Stimulated activated CD8-positive, alpha-beta memory T cell treated with anti-CD3 and anti-CD28 coated beads, Interleukin-7, amount 100 ng/mL, for 48 hours (primary cell): ENCODE data around the gene SYTL2.

ENCODE experiments used
- DNase-seq, 2 donors: peaks; one replicate each; pipeline ENCODE4 v3.0.0-alpha.2; 2020; ENCODE audit warnings: low read depth in 1 of 2; ENCODE audit errors: extremely low read depth in 1 of 2

SYTL2 gene

GRCh38 chr11:85764796-85765195 is 46.1 kb downstream of the SYTL2 start:
- no peak for DNase-seq

DNA sequence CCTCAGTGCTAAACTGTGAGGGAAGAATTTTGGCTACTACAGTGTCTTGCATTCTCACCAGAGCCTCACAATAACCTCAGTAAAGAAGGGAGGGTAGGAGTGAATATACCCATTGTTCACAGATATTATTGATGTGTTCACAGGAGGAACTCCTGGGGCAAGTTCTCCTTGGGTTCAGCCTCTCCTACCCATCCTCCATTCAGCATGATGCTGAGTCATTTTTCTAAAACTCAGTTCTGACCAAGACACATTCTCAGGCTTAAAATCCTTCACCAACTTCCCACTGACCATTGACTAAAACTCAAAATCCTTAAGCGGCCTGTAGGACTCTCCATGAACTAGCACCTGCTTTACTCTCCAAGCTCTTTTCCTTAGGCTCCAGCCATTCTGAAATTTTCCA is 48.7 kb downstream of the SYTL2 start:
- no peak for DNase-seq

- DNase-seq, result no peak
These were observed 51.0 kb downstream of the SYTL2 start for GRCh38 chr11:85759915-85760314.

DNA sequence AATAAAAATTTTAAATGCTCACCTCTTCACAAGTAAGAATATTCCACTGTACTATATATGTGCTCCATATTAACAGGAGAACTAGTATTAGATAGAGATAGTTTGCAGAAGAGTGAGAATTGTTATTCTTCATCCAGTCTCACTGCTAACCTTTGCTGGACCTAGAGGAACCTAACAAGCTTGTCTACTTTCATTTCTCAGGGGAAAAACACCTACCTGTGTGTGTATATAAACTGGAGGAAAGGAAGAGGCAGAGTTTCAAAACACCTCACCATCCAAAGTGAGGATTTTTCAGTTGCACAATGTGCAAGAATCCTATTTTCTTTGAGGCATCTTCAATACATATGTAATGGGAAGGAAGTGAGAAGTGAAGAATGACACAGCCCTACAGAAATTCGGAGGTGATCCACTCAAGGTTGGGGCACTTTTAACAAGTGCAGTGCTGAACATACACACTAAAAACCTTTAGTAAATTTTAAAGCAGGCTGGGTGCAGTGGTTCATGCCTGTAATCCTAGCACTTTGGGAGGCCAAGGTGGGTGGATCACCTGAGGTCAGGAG is 52.4 kb downstream of the SYTL2 start:
- no peak for DNase-seq

- no peak for DNase-seq
These were observed 52.9 kb downstream of the SYTL2 start for GRCh38 chr11:85758026-85758425.

GRCh38 chr11:85756401-85757200 is 54.3 kb downstream of the SYTL2 start:
- no peak for DNase-seq

- no peak for DNase-seq
These were observed 55.2 kb downstream of the SYTL2 start for GRCh38 chr11:85755701-85756100.

GRCh38 chr11:85755285-85755684 is 55.7 kb downstream of the SYTL2 start:
- DNase-seq, result no peak

GRCh38 chr11:85752890-85753581 is 57.9 kb downstream of the SYTL2 start:
- DNase-seq, result peak; percentile 62 to 91

DNA sequence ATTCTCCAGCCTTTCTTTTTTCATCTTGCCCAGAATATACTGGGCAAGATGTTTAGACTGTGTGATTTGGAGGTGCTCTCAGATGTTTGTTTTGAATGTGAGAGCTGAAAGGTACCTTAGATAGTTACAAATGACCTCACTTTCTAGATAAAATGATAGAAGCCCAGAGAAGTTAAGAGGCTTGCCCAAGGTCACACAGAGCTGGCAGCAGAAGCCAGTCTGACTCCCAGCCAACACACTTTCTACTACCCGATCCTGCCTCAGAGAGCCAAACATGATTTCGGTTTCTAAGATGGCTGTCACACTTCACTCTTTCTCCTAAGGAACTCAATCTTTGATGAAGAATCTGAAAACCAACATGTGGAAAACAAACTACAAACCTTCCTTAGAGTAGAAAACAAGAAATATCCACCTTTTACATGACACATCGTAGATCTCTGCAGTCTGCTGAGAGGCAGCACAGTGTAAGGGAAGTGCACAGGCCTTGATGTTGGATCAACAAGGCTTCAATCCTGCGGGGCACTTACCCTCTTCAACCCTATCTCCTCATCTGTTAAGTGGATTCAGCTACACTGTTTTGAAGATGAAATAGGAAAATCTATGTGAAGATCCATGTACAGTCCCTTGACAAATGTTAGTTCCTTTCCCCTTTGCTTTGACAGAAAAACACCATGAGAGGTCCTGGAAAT is 58.6 kb downstream of the SYTL2 start:
- no peak for DNase-seq

- DNase-seq, result no peak
These were observed 59.2 kb downstream of the SYTL2 start for GRCh38 chr11:85751724-85752123.

DNA sequence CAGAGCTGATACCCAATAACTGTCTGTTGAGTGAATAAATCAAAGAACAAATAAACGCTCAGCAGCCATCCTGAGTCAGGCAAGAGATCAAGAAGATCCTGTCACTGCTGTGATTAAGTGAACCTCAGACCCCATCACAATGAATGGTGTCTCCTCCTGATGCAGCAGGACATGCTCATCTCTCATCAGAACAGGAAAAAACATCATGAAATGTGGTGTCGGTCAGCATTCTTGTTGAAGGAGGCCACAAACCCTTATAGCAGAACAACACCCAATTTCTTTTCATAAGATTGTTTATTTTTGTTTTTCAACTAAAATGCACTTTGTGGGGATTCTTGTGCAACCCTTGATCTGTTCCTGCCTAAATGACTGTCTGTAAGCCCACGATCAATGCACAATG is 60.3 kb downstream of the SYTL2 start:
- no peak for DNase-seq

DNA sequence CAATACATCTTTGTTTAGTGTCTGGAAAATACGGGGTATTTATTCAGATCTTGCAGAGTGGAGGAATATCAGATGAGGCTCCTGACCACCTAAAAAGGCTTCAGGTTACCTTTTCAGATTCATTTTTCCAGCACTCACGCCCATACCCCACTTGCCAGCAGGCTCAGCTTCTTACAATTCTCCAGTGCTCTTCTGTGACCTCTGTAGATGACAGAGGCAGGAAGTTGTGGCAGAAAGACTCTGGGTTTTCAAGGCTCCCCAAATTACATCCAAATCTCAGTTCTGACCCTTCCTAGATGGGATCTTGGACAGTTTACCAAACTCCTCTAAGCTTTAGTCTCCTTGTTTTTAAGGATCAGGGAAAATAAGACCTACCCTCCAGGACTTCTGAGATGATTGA is 61.1 kb downstream of the SYTL2 start:
- no peak for DNase-seq

GRCh38 chr11:85749287-85749834 is 61.6 kb downstream of the SYTL2 start:
- no peak for DNase-seq

DNA sequence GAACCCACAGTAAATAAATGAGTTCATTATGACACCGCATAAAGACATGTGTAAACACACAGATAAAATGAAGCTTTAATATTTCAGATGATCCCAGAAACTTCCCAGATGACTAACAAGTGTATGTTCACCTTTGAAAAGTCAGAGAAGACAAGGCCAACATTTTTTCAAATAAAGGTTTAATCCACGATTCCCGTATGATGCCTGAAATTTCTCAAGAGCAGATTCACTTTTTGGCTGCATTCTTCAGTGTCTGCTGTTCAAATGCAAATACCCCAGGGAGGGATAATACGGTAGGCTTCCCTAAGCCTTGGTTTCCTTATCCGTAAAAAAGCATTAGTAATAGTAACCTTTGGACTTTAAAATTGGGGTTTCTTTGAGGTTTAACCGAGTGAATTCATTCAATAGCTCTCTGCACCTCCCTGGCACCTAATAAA is 62.5 kb downstream of the SYTL2 start:
- DNase-seq, result no peak

DNA sequence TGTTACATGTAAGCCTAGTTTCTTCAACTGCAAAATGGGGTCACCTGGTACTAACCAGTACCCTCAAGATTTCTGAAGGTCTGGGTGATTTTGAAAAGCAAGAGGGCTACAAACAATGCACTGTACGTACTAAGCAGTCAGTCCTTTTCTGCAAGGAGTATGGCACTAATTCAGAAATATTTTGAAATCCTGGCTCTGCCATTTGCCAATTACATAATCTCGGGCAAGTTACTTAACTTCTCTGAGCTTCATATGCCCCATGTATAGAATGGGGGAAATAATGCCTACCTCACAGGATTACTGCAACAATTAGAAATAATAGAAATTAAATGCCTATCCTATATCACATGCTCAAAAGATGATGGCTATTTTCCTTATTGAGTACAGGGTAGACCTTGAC is 64.3 kb downstream of the SYTL2 start:
- DNase-seq, result no peak

DNA sequence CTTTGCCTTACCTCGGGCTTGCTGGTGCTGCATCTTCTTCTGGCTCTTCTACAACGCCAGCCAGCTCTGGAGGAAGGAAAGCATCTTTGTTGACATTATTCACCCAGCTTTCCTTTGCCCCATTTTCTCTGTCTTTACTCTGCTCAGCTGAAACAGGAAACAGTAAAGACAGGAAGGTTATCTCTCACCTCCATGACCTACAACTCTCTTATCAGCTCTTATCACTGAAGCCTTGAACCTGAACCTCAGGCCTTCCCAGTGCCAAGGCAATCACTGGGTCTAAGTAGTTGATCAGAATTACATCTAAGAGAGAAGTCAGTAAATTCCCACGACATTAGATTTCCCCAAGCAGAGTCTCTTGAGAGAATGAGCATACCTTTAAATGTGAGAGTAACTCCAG is 65.3 kb downstream of the SYTL2 start:
- DNase-seq, result no peak

- DNase-seq, result no peak
These were observed 68.1 kb downstream of the SYTL2 start for GRCh38 chr11:85742873-85743275.

GRCh38 chr11:85742348-85742747 is 68.6 kb downstream of the SYTL2 start:
- no peak for DNase-seq

GRCh38 chr11:85740481-85741400 is 70.2 kb downstream of the SYTL2 start:
- DNase-seq, result no peak
